IPS-NIHi7 (cell line): ENCODE data around the gene NRXN3.

Experiments
- DNase-seq: peaks from one replicate; pipeline ENCODE4 v3.0.0; 2012; ENCODE audit warnings: mixed read lengths; ENCODE audit errors: extremely low spot score

NRXN3 gene

DNA sequence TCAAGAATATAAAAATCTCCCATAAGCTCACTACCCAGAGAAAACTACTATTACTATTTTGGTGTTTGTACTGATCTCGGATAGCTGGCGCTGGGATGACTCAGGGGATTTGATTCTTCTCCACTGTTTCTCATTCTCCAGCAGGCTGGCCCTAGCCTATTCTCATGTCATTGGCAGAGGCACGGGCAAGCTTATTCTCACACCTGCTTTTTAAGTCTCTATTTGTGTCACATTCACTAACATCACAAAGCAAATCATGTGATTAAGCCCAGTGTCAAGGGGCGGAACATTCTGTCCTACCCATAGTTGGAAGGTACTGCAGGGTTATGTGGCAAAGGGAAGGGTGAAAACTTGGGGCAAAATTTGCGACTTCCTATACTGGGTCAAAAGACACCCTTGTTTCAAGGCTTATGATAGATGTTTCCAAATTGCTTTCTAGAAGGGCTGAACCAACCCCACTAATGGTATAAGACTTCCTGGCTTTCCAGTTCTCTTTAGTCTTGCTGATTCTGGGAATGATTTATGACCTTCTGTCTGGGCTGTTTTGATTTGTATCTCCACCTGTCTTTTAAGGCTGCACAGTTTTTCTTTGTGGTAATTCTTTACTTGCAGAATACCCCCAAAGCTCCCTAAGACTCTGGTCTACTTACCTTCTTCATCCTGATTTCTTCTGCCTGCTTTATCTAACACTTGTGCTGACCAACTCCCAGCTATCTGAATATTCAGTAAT lies 406.4 kb downstream of the NRXN3 start:
- DNase-seq, result no peak

GRCh38 chr14:78581229-78581628 lies 411.1 kb downstream of the NRXN3 start:
- no peak for DNase-seq

- DNase-seq, result no peak
Observed at GRCh38 chr14:78586681-78587080, 416.5 kb downstream of the NRXN3 start.

DNA sequence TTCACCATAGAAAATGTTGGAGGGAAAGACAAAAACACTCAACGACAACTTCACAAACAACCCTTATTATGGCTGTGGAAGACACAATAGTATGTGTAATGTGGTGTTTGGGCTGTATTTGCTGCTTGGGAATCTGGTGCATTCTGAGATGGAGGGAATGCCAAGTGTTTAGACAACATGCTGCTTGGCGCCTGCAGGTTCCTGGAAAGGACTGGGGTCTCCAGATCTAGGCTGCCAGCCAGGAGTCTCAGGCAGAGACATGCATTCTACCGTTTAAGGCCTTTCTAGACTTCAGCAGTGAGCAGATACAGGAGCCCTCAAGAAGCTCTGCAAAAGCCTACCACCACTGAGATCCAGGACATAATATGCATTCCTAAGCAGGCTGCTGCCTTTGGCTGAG lies 418.7 kb downstream of the NRXN3 start:
- no peak for DNase-seq

DNA sequence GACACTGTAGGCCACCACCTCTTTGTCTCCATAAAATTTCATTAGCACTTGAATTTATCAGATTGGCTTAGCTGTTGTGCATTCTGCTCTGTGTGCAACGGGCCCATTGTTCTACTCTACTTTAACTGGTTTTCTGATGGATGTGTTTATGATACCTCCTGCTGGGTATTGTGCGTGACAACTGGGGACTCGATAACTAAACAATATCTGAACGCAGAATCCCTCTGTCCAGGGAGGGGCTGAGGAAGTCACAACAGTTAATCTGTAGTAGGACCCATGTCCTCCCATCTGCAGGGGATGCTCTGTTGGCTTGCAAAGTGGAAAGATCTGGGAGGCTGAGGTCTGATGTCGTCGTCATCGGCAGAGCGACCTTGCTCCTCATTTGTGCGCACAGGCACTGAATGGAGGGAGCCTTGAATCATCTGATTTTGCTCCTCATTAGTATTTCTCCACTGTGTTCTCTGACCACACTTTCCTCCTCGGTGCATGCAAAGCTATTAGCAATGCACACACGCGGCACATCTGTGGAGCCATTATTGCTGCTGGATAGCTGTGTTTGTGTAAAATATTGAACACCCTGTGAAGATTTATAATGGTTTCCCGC lies 422.5 kb downstream of the NRXN3 start:
- no peak for DNase-seq

DNA sequence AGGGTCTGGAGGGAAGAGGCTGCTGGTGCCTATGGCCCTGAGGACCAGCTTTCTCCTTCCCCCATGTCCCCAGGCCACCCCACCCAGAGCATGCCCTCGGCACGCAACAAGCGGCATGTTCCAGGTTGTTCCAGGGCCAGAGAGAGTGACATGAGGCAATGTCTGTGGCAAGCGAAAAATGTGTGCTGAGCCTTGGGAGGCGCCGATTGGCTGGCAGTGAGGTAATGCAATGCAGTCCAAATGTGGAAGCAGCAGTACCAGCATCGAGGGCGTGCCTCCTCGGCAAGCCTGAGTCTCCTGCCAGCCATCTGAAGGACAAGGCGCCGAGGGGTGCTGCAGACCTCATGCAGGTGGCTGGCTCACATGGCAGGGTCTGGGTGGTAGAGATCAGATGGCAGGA lies 423.8 kb downstream of the NRXN3 start:
- no peak for DNase-seq

DNA sequence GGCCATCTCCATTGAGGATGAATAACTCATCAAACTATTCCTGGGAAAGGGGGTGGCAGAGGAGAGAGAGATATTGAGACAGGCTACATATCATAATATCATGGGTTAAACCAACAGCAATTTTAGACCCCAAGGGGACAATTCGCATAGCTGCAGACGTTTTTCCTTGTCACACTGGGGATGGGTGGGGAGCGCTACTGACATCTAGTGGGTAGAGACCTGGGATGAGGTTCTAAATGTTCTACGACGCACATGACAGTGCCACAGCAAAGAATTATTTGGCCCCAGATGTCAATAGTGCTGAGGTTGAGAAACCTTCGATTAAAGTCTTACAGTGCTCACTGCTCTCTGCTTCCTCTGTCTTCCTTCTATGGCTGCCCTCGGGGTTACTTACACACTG lies 425.6 kb downstream of the NRXN3 start:
- DNase-seq, result peak; percentile 29

DNA sequence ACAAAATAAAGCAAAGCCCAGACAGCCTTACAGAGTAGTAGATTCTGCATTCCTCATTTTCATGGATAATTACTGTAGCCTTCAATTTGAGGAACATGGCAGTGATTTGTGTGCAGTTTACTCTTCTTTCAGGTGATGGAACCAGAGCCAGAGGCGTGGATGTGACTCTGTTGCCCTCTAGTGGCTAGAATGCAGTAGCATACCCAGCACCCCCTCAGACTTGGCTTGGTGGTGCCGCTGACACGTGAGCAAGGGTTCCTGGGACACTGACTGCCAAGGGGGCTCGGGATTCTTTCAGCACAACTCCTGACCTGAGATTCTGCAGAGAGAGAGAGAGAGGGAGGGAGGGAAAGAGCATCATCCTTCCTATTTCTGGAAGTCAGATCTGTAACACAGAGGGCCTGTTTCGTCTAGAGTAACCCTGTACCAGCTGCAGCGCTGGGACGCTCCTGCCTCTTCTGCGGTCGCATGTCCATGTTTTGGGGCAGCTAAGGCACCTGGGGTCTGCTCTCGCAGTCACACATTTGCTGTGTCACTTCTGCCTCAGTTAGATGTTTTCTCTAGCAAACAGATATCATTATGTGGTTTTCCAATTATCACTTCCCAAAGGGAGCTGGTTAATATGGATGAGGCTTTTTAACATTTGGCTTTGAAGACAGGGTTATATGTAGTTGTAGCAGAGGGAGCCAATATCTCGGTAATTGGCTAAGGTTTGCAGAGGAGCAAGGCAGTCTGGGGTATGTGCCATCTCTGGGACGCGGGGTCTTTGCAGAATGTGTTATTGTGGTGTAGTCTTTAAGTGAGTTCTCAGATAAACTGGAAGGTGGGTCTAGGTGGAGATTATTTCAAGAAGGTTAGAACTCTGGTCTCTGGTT lies 428.1 kb downstream of the NRXN3 start:
- DNase-seq, result peak; percentile 93

DNA sequence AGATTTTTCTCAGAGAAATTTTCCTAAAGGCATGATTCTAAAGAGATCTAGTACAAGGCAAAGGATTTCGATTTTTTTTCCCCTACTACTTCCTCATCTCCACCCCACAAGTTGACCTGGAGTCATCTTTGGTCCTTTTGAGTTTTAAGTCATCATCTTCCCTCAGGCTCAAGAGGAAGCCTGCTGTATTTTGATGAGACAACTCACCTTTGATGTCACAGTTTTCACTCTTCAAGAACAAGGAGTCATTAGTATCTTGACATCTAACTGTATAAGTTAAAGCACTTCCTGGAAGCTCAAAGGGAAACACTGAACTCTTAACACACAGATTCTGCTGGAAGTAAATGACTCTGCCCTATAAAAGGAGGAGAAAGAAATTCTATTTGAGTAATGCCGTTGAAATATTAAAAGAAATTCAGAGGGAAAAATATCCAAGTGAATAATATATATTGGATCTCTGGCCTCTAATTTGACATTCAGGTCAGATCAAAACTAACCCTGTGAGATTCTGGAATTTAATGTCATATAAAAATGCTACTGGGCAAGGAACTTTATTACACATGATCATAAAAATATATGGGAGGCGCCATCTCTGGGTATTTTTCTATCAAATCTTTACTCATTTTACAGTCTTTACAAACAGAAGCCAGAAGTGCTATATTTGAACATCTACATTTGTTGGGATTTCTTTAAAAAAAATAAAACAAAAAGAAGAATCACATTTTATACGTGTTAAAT lies 435.0 kb downstream of the NRXN3 start:
- DNase-seq, result no peak

GRCh38 chr14:78605897-78606500 lies 435.8 kb downstream of the NRXN3 start:
- no peak for DNase-seq

GRCh38 chr14:78608998-78609787 lies 439.0 kb downstream of the NRXN3 start:
- no peak for DNase-seq

- no peak for DNase-seq
Observed at GRCh38 chr14:78610994-78611393, 440.8 kb downstream of the NRXN3 start.

DNA sequence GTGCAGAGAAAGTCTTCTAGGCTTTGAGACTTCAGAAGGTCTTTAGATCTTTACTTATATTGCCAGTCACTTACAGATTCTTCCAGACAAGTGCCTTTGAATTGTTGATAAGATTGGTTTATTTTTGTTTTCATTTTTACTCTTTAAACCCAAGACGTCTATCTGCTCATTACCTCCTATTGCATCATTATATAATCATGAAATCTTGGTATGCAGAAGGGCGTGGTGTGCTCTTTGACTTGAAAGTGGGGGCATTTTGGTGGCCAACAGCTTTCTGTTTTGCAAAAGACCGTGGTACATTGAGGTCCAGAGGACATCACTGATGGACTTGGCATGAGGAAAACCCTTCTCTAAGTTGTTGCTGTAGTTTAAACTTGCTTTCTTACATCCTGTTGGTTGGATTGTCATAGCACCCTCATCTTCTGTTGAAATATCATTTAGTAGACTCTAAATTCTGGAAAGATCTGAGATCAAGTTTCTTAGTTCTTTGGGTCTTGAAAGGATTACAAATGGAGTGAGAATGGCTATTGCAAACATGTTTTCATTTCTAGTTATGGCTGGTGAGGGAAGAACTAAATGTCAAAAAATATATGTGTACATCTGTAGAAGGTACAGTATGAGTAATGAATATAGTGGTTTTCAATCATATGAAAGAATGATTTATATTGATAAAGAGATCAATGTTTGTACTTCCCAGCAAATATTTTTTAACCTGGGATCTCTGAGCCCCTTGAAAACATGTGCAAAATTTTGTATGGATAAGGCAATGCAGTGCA lies 441.8 kb downstream of the NRXN3 start:
- DNase-seq, result no peak

- no peak for DNase-seq
Observed at GRCh38 chr14:78612666-78613065, 442.5 kb downstream of the NRXN3 start.

- no peak for DNase-seq
Observed at GRCh38 chr14:78614593-78614992, 444.4 kb downstream of the NRXN3 start.

DNA sequence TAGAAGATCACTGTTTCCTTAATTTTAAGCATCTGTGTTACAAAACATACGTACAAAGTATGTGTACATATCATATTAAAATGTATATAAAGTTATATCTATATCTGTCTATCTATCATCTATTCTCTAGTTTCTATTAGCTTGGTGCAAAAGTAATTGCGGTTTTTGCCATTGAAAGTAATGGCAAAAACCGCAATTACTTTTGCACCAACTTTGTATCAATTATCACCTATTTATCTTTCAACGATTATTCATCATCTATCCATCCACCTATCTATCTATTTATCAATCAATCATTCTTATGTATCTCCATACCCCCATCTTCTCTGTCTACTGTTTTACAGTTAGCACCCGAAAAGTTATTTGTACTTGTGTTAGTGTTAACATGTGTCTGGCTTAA lies 447.6 kb downstream of the NRXN3 start:
- DNase-seq, result no peak

DNA sequence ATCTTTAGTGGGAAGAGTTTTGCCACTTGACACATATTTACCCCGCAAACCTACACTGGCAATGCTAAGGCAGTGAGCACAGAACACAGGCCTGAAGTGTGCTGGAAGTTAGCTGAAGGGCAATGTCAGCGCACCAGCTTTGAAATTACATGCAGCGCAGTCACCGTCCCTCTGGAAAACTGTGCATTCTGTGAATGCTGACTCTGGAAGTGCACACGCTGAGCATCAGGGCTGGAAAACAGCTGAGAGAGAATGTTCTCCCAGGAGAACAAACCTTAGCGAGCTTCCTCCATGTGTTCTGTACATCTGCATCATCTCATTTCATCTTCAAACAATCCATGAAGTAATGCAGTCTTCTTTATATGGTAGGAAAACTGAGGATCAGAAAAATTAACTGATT lies 448.2 kb downstream of the NRXN3 start:
- no peak for DNase-seq

DNA sequence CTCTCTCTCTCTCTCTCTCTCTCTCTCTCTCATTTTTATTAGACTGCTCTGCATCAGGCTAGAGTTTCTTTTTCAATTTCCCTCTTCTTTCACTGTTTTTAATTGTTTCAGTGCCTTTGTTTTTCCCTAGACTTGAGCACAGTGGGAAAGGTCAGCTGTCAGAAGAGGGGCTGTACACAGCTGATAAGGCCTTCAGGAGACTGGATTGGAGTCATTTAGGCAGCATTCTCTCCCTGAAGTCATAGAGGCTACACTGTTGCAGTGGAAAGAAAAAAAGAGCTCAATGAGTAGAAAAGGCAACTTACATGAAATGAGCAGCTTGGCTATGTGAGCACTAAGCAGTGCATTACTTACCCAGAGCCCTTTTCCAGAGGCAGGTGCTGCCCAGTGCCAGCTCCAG lies 456.9 kb downstream of the NRXN3 start:
- no peak for DNase-seq

DNA sequence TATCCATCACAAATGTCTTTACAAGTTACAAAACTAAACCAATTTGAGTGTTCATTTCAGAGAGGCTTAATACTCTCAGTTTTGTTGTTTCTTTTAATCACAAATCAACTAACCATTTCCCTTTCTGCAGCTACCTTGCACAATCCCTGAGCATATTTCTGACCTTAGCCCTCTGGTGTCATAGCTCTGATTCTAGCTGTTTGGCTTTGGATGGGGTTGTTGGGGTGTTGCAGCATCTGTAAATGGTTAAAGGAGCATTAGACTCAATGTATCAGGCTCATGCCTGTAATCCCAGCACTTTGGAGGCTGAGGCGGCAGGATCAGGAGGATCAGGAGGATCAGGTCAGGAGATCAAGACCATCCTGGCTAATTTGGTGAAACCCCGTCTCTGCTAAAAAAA lies 461.4 kb downstream of the NRXN3 start:
- no peak for DNase-seq

DNA sequence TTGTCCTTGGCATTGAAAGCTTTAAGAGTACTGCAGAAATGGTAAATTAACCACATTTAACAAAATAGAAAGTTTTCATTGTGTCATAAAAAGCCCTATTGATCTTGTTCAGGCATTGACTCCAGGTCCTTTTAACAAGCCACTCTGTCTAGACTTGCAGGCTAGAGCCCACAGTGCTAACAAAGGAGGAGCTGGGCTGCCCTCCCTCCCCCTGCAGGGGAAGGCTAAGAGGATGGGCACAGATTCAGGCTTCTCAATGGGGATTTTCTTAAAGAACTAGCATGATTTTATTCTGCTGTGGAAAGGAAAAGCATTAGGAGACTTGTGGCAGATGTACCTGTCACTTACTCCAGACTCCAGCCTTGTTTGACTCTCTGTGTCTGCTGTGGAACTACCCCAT lies 463.6 kb downstream of the NRXN3 start:
- DNase-seq, result peak; percentile 31
